H9 (cell line): ENCODE data around the gene CCSER1. TPM values are rescaled to one million over a fixed set of nuclear protein-coding genes. Genes with fewer than 3 reads are reported as not detected.

Source experiments
- DNase-seq: peaks from one replicate; pipeline ENCODE4 v3.0.0-alpha.2; 2017
- H2AFZ ChIP-seq: one replicate; pipeline ENCODE4 v1.6.1; 2013; ENCODE audit warnings: mild to moderate bottlenecking, low read length, control low read depth, moderate library complexity
- H2AK5ac ChIP-seq: 2 replicates; pipeline ENCODE4 v1.6.1; 2013; ENCODE audit warnings: low read length, control low read depth, mixed read lengths; ENCODE audit not compliant: insufficient read length
- H2BK120ac ChIP-seq: one replicate; pipeline ENCODE4 v1.6.1; 2013; ENCODE audit warnings: low read depth, mild to moderate bottlenecking, low read length, control low read depth, inconsistent platforms; ENCODE audit not compliant: poor library complexity, severe bottlenecking
- H2BK12ac ChIP-seq: 2 replicates; pipeline ENCODE4 v1.6.1; 2013; ENCODE audit warnings: low read length, control low read depth, mixed read lengths, low read depth; ENCODE audit not compliant: insufficient read length
- H2BK15ac ChIP-seq: 2 replicates; pipeline ENCODE4 v1.6.1; 2013; ENCODE audit warnings: low read depth, low read length, control low read depth
- H2BK20ac ChIP-seq: one replicate; pipeline ENCODE4 v1.6.1; 2013; ENCODE audit warnings: low read depth, mild to moderate bottlenecking, low read length, control low read depth, inconsistent platforms; ENCODE audit not compliant: poor library complexity, severe bottlenecking
- H2BK5ac ChIP-seq: 2 replicates; pipeline ENCODE4 v1.6.1; 2013; ENCODE audit warnings: low read length, control low read depth, mixed read lengths; ENCODE audit not compliant: insufficient read length
- H3K14ac ChIP-seq: 2 replicates; pipeline ENCODE4 v1.6.1; 2013; ENCODE audit warnings: low read length, control low read depth; ENCODE audit not compliant: insufficient read depth
- H3K18ac ChIP-seq: 2 replicates; pipeline ENCODE4 v1.6.1; 2013; ENCODE audit warnings: low read depth, mild to moderate bottlenecking, mixed read lengths, low read length, control low read depth; ENCODE audit not compliant: insufficient read length
- H3K23ac ChIP-seq: 2 replicates; pipeline ENCODE4 v1.6.1; 2013; ENCODE audit warnings: low read length, control low read depth, mixed read lengths, low read depth; ENCODE audit not compliant: insufficient read length
- H3K23me2 ChIP-seq: 2 replicates; pipeline ENCODE4 v1.6.1; 2013; ENCODE audit warnings: low read depth, mild to moderate bottlenecking, mixed read lengths, low read length, control low read depth; ENCODE audit not compliant: insufficient read length, poor library complexity, severe bottlenecking
- H3K27ac ChIP-seq: 2 replicates; pipeline ENCODE4 v1.5.1; 2013; ENCODE audit warnings: low read length, control low read depth, mixed read lengths, low read depth; ENCODE audit not compliant: insufficient read length
- H3K27me3 ChIP-seq: 2 replicates; pipeline ENCODE4 v1.6.1; 2013; ENCODE audit warnings: low read length, control low read depth, inconsistent platforms; ENCODE audit not compliant: insufficient read depth
- H3K4ac ChIP-seq: 2 replicates; pipeline ENCODE4 v1.6.1; 2013; ENCODE audit warnings: low read depth, mild to moderate bottlenecking, control low read depth, inconsistent platforms, low read length, moderate library complexity
- H3K4me1 ChIP-seq: 2 replicates; pipeline ENCODE4 v1.6.1; 2013; ENCODE audit warnings: low read length, control low read depth, inconsistent platforms; ENCODE audit not compliant: insufficient read depth
- H3K4me2 ChIP-seq: 2 replicates; pipeline ENCODE4 v1.6.1; 2013; ENCODE audit warnings: low read length, control low read depth, mixed read lengths; ENCODE audit not compliant: insufficient read length, insufficient read depth
- H3K56ac ChIP-seq: 2 replicates; pipeline ENCODE4 v1.6.1; 2013; ENCODE audit warnings: low read depth, mild to moderate bottlenecking, mixed read lengths, low read length, control low read depth; ENCODE audit not compliant: insufficient read length
- H3K79me1 ChIP-seq: 2 replicates; pipeline ENCODE4 v1.6.1; 2013; ENCODE audit warnings: low read depth, mild to moderate bottlenecking, moderate library complexity, low read length, control low read depth, inconsistent platforms; ENCODE audit not compliant: insufficient read depth, poor library complexity, severe bottlenecking
- H3K79me2 ChIP-seq: 2 replicates; pipeline ENCODE4 v1.6.1; 2013; ENCODE audit warnings: low read length, control low read depth, inconsistent platforms; ENCODE audit not compliant: insufficient read depth
- H3K9ac ChIP-seq: 2 replicates; pipeline ENCODE4 v1.6.1; 2013; ENCODE audit warnings: low read length, control low read depth, mixed read lengths; ENCODE audit not compliant: insufficient read length; ENCODE audit errors: extremely low read depth
- H3K9me3 ChIP-seq: one replicate; pipeline ENCODE4 v1.6.1; 2013; ENCODE audit warnings: low read depth, low read length, inconsistent platforms; ENCODE audit not compliant: control insufficient read depth
- H3T11ph ChIP-seq: one replicate; pipeline ENCODE4 v1.6.1; 2013; ENCODE audit warnings: mild to moderate bottlenecking, low read length, control low read depth, inconsistent platforms
- H4K20me1 ChIP-seq: one replicate; pipeline ENCODE4 v1.6.1; 2013; ENCODE audit not compliant: control insufficient read depth, insufficient read length, insufficient read depth
- H4K5ac ChIP-seq: 2 replicates; pipeline ENCODE4 v1.6.1; 2013; ENCODE audit warnings: low read depth, mild to moderate bottlenecking, mixed read lengths, low read length, control low read depth; ENCODE audit not compliant: insufficient read length
- H4K8ac ChIP-seq: replicated peaks from 2 replicates; pipeline ENCODE4 v1.6.1; 2013; ENCODE audit warnings: low read length, control low read depth, mixed read lengths, low read depth; ENCODE audit not compliant: insufficient read length
- H4K91ac ChIP-seq: 2 replicates; pipeline ENCODE4 v1.6.1; 2013; ENCODE audit warnings: low read depth, mild to moderate bottlenecking, moderate library complexity, mixed read lengths, low read length, control low read depth; ENCODE audit not compliant: insufficient read length
- H3K27ac Mint-ChIP-seq, 3 experiments: 2 replicates in 2 of 3; 3 replicates in 1 of 3; pipeline ENCODE4 v1.8.0; 2020 to 2021; ENCODE audit warnings: mixed read lengths in 3 of 3, mild to moderate bottlenecking in 1 of 3, moderate library complexity in 1 of 3
- H3K27me3 Mint-ChIP-seq: 2 replicates; pipeline ENCODE4 v1.8.0; 2021; ENCODE audit warnings: low read depth, mild to moderate bottlenecking, moderate library complexity, mixed read lengths
- H3K36me3 Mint-ChIP-seq, 3 experiments: 2 replicates in 2 of 3; 3 replicates in 1 of 3; pipeline ENCODE4 v1.8.0; 2020 to 2021; ENCODE audit warnings: low read depth in 3 of 3, mixed read lengths in 3 of 3; ENCODE audit not compliant: insufficient read depth in 1 of 3
- H3K4me1 Mint-ChIP-seq, 2 experiments: 2 replicates each; pipeline ENCODE4 v1.8.0; 2020; ENCODE audit warnings: mixed read lengths in 2 of 2
- H3K4me3 Mint-ChIP-seq, 2 experiments: 2 replicates in 1 of 2; 3 replicates in 1 of 2; pipeline ENCODE4 v1.8.0; 2020 to 2021; ENCODE audit warnings: mild to moderate bottlenecking in 2 of 2, mixed read lengths in 2 of 2, moderate library complexity in 1 of 2
- H3K9me3 Mint-ChIP-seq, 2 experiments: 2 replicates in 1 of 2; 3 replicates in 1 of 2; pipeline ENCODE4 v1.8.0; 2020; ENCODE audit warnings: mild to moderate bottlenecking in 2 of 2, mixed read lengths in 2 of 2, moderate library complexity in 1 of 2
- WGBS: extraction: QIAGEN DNeasy Blood & Tissue Kit; methylation state at CpG from one replicate; pipeline ENCODE4 v1.1.7; 2013; ENCODE audit warnings: missing lambda C conversion rate, low lambda C conversion rate, mixed read lengths; ENCODE audit not compliant: insufficient read length; ENCODE audit errors: extremely low coverage; 5-methylcytosine and 5-hydroxymethylcytosine counted together
- total RNA-seq: library from RNA; stranded (reverse); gene quantifications from 2 replicates; pipeline ENCODE4 v1.2.1, GENCODE V29; 2021
- TF ChIP-seq, protein P1 (sequence below): fragments of 200-600 bp; sonication (generic); conservative IDR thresholded peaks from 3 replicates; pipeline ENCODE4 v1.8.0; 2021; ENCODE audit warnings: antibody characterized with exemption, mild to moderate bottlenecking

Gene CCSER1
- total RNA-seq, 1 experiment from 2014 or later = 0.37 TPM

- no peak overlapping the region for H4K91ac ChIP-seq
- no peak overlapping the region for H2AFZ ChIP-seq
- no peak overlapping the region for H3T11ph ChIP-seq
- H3K18ac ChIP-seq = no peak overlapping the region
- H3K27ac ChIP-seq = no peak overlapping the region
- H4K8ac ChIP-seq = no peak overlapping the region
- TF ChIP-seq, protein P1, sequence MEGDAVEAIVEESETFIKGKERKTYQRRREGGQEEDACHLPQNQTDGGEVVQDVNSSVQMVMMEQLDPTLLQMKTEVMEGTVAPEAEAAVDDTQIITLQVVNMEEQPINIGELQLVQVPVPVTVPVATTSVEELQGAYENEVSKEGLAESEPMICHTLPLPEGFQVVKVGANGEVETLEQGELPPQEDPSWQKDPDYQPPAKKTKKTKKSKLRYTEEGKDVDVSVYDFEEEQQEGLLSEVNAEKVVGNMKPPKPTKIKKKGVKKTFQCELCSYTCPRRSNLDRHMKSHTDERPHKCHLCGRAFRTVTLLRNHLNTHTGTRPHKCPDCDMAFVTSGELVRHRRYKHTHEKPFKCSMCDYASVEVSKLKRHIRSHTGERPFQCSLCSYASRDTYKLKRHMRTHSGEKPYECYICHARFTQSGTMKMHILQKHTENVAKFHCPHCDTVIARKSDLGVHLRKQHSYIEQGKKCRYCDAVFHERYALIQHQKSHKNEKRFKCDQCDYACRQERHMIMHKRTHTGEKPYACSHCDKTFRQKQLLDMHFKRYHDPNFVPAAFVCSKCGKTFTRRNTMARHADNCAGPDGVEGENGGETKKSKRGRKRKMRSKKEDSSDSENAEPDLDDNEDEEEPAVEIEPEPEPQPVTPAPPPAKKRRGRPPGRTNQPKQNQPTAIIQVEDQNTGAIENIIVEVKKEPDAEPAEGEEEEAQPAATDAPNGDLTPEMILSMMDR = no peak
- H2BK120ac ChIP-seq = no peak overlapping the region
- peaks cover 15 to 24% (median 15%) of the 10 kb centered on the region in 3 experiments for H3K36me3 Mint-ChIP-seq
- no peaks in the 10 kb centered on the region for H3K27me3 Mint-ChIP-seq
- H3K23ac ChIP-seq = no peak overlapping the region
- H2BK5ac ChIP-seq = no peak overlapping the region
- no peak overlapping the region for H2BK15ac ChIP-seq
- no peaks in the 10 kb centered on the region for H3K79me1 ChIP-seq
- H2BK12ac ChIP-seq = no peak overlapping the region
- WGBS = no CpG with 5 or more reads among the region's 3 CpGs
- H3K56ac ChIP-seq = no peak overlapping the region
- H2AK5ac ChIP-seq = no peak overlapping the region
- no peaks in the 10 kb centered on the region for H3K79me2 ChIP-seq
- no peak overlapping the region for H2BK20ac ChIP-seq
- no peak overlapping the region for H4K5ac ChIP-seq
- H3K4me1 ChIP-seq = no peaks in the 10 kb centered on the region
- H3K23me2 ChIP-seq = no peaks in the 10 kb centered on the region
- no peak for DNase-seq
- H3K27ac Mint-ChIP-seq = no peak overlapping the region
- H3K4me3 Mint-ChIP-seq = no peak overlapping the region
- H4K20me1 ChIP-seq = no peaks in the 10 kb centered on the region
- peaks cover 5% of the 10 kb centered on the region for H3K9me3 ChIP-seq
- H3K4ac ChIP-seq = no peak overlapping the region
- H3K9me3 Mint-ChIP-seq = peaks cover 23 to 30% of the 10 kb centered on the region in 2 experiments
- H3K4me1 Mint-ChIP-seq = no peaks in the 10 kb centered on the region
- H3K14ac ChIP-seq = no peak overlapping the region
- no peak overlapping the region for H3K4me2 ChIP-seq
- no peaks in the 10 kb centered on the region for H3K27me3 ChIP-seq
- no peak overlapping the region for H3K9ac ChIP-seq
Observed at GRCh38 chr4:90227177-90227576, 100.0 kb downstream of the CCSER1 start.
